HG03175 (cell line): ENCODE measurements around the gene VAV3.

Experiments
- ATAC-seq: cut with Tn5 transposase; IDR thresholded peaks from one replicate; pipeline ENCODE4 v1.9.1; 2021; ENCODE audit warnings: mild to moderate bottlenecking, moderate library complexity; ENCODE audit not compliant: unreplicated experiment

Gene VAV3

GRCh38 chr1:107689733-107690132, 275.2 kb downstream of the VAV3 start:
- ATAC-seq = no peak

- ATAC-seq = no peak
These were observed 275.8 kb downstream of the VAV3 start for GRCh38 chr1:107689159-107689558.

- ATAC-seq = no peak
These were observed 276.9 kb downstream of the VAV3 start for GRCh38 chr1:107687849-107688753.

- no peak for ATAC-seq
These were observed 281.3 kb downstream of the VAV3 start for GRCh38 chr1:107683683-107684082.

GRCh38 chr1:107683191-107683657, 281.8 kb downstream of the VAV3 start:
- no peak for ATAC-seq

- no peak for ATAC-seq
These were observed 282.5 kb downstream of the VAV3 start for GRCh38 chr1:107682467-107682866.

GRCh38 chr1:107681001-107681479, 283.9 kb downstream of the VAV3 start:
- ATAC-seq = no peak

GRCh38 chr1:107680579-107680985, 284.4 kb downstream of the VAV3 start:
- no peak for ATAC-seq

- no peak for ATAC-seq
These were observed 285.5 kb downstream of the VAV3 start for GRCh38 chr1:107679411-107679953.

- ATAC-seq = no peak
These were observed 286.0 kb downstream of the VAV3 start for GRCh38 chr1:107678993-107679392.

- ATAC-seq = no peak
These were observed 287.3 kb downstream of the VAV3 start for GRCh38 chr1:107677697-107678096.

- no peak for ATAC-seq
These were observed 290.5 kb downstream of the VAV3 start for GRCh38 chr1:107674486-107674885.

- ATAC-seq = no peak
These were observed 292.0 kb downstream of the VAV3 start for GRCh38 chr1:107673006-107673405.

GRCh38 chr1:107670397-107671040, 294.5 kb downstream of the VAV3 start:
- ATAC-seq = no peak

GRCh38 chr1:107669996-107670395, 295.0 kb downstream of the VAV3 start:
- no peak for ATAC-seq

GRCh38 chr1:107668762-107669161, 296.2 kb downstream of the VAV3 start:
- ATAC-seq = no peak

GRCh38 chr1:107666493-107666892, 298.5 kb downstream of the VAV3 start:
- ATAC-seq = no peak

- ATAC-seq = no peak
These were observed 299.7 kb downstream of the VAV3 start for GRCh38 chr1:107664982-107665925.

GRCh38 chr1:107662971-107663370, 302.0 kb downstream of the VAV3 start:
- ATAC-seq = no peak

- ATAC-seq = no peak
These were observed 303.8 kb downstream of the VAV3 start for GRCh38 chr1:107661158-107661557.

- ATAC-seq = no peak
These were observed 305.0 kb downstream of the VAV3 start for GRCh38 chr1:107659961-107660360.
